Measurements from ENCODE around the gene MTMR3.
A peak's percentile ranks its signal among the peaks of the same experiment; 100 is the strongest.

MTMR3 gene

DNA sequence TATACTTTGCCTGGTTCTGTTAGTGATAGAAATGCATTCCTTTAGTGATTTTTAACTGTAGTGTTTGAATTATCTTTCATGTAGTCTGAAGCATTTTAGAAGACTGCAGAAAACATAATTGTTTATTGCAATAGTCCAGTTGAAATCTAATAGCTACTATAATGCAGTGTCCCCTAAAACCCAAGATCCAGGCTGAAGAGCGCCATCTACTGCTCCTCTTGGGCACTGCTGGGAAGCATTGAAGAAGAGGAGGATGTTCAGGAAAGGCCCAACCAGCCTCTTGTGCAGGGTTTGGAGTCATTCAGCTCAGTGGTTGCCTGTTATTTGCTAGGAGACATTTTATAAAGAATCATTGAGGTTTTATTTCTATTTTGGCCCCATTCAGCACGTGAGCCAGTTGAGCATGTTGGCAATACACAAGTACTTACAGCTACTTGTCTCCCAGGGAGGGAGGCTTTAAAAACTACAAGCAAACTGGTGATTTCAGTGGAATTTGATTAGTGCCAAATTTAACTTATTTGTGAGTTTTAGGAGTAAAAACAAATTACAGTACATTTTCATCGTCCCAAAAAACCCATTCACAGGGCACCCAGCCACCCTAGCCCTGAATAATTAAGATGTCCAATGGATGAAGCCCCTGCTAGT is 122.4 kb downstream of the MTMR3 start:
- TF ChIP-seq, protein P1, sequence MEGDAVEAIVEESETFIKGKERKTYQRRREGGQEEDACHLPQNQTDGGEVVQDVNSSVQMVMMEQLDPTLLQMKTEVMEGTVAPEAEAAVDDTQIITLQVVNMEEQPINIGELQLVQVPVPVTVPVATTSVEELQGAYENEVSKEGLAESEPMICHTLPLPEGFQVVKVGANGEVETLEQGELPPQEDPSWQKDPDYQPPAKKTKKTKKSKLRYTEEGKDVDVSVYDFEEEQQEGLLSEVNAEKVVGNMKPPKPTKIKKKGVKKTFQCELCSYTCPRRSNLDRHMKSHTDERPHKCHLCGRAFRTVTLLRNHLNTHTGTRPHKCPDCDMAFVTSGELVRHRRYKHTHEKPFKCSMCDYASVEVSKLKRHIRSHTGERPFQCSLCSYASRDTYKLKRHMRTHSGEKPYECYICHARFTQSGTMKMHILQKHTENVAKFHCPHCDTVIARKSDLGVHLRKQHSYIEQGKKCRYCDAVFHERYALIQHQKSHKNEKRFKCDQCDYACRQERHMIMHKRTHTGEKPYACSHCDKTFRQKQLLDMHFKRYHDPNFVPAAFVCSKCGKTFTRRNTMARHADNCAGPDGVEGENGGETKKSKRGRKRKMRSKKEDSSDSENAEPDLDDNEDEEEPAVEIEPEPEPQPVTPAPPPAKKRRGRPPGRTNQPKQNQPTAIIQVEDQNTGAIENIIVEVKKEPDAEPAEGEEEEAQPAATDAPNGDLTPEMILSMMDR (IDR thresholded peaks at IDR 0.05; ENCODE audit: control insufficient read depth, insufficient read depth, low read depth, low read length, missing control alignments), result peak; percentile 97
- DNase-seq (ENCODE audit: low read depth), result no peak
- no peak overlapping the region for H3K4me3 ChIP-seq (ENCODE audit: control insufficient read depth, low read depth, low read length)

DNA sequence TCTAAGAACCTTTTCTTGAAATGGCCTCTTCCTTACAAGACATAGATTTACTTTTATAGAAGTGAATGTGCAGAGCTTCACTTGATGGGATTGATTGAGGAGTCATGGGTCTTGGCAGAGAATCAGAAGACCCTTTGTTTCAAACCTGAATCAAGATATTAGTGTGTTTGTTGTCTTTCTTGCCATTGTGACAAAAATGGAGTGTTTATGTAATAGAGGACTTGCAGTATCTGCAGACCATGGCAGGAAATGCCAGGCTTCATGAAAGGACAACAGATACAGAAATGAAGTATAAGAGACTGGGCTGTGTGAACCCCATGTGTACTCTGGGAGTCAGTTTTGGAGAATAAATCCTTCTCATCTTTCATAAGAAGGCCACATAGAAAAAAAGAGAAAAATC is 124.4 kb downstream of the MTMR3 start:
- TF ChIP-seq, protein P1 (IDR thresholded peaks at IDR 0.05; ENCODE audit: control insufficient read depth, insufficient read depth, low read depth, low read length, missing control alignments), result no peak
- no peak overlapping the region for H3K4me3 ChIP-seq (ENCODE audit: control insufficient read depth, low read depth, low read length)
- DNase-seq (ENCODE audit: low read depth), result no peak

DNA sequence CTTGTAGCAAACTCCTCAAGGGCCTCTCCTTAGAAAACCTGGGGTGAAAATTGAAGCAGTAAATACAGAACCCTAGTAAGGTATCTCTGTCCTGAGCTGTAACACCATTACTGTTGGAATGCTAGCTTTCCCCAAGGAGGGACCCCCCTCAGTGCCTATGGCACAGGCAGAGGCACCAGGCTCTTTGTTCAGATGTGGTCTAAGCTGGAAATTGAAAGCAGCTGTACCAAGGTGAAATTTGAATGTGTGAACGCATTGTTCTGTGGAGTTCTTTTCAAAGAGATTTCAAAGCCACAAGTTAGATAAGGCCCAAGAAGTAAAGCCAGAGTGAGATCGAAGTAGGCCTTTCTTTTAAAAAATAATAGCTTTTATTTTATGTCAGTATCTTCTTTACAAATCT is 125.4 kb downstream of the MTMR3 start:
- TF ChIP-seq, protein P1 (IDR thresholded peaks at IDR 0.05; ENCODE audit: control insufficient read depth, insufficient read depth, low read depth, low read length, missing control alignments), result no peak
- no peak overlapping the region for H3K4me3 ChIP-seq (ENCODE audit: control insufficient read depth, low read depth, low read length)
- DNase-seq (ENCODE audit: low read depth), result no peak

DNA sequence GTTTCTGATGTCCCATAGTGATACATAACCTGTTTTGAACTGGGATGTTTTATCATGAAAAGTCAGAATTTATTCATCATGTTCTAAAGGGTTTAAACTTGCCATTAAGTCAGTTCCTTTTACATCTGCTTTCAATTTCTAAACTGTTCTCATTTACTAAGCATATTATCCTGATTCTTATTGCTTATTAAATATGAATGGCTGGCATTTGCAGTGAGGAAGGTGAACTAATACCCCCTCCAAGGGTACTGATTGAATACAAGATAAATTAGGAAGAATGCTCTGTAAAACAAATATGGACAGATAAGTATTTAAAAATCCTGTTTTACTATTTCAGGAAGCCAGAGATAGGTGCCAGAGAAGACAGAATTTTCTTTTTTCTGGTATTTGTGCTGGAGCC is 126.5 kb downstream of the MTMR3 start:
- no peak overlapping the region for H3K4me3 ChIP-seq (ENCODE audit: control insufficient read depth, low read depth, low read length)
- no peak for DNase-seq (ENCODE audit: low read depth)
- TF ChIP-seq, protein P1 (IDR thresholded peaks at IDR 0.05; ENCODE audit: control insufficient read depth, insufficient read depth, low read depth, low read length, missing control alignments), result no peak

DNA sequence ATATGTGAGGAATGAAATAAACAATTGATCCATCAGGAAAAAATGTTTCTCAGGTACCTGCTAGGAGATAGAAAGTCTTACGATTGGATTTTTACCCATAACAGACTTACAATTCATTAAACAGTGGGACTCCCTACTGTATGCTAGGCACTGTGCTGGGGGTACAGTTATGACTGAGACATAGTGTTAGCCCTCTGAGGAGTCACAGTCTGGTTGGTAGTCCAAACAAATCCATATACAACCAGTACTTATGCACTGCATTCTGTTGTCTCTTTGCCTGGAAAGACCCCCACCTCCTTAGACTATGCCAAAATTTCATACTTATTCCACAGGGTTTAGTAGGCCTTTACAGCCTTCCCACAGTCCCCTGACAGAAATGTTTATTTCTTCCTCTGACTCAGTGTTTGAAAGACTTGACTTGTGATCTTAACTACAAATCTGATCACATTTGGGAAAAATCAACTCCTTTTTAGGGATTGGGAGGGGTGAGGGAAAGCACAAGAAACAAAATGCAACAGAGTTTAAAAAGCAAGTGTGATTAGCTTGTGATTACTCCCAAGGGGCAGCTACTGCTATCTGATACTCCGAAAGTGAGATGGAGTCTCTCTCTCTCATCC is 127.9 kb downstream of the MTMR3 start:
- no peak for DNase-seq (ENCODE audit: low read depth)
- TF ChIP-seq, protein P1 (IDR thresholded peaks at IDR 0.05; ENCODE audit: control insufficient read depth, insufficient read depth, low read depth, low read length, missing control alignments), result no peak
- H3K4me3 ChIP-seq (ENCODE audit: control insufficient read depth, low read depth, low read length), result no peak overlapping the region

DNA sequence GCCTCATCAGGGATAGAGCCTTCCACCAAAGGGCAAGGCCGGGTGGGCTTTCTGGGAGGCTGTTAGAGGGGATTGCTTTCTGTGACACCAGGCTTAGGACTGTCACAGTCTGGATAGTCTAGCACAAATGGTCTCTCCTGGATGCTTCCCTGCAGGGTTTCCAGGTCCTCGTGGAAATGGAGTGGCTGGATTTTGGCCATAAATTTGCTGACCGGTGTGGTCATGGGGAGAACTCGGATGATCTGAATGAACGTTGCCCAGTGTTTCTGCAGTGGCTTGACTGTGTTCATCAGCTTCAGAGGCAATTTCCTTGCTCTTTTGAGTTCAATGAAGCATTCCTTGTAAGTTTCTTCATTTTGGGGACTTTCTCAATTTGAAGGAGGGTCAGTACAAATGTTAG is 130.2 kb downstream of the MTMR3 start:
- TF ChIP-seq, protein P1 (IDR thresholded peaks at IDR 0.05; ENCODE audit: control insufficient read depth, insufficient read depth, low read depth, low read length, missing control alignments), result no peak
- no peak for DNase-seq (ENCODE audit: low read depth)
- no peak overlapping the region for H3K4me3 ChIP-seq (ENCODE audit: control insufficient read depth, low read depth, low read length)

All from AG09309 (cell line).